Measurements from ENCODE around the gene RRP1. TPM values are rescaled to one million over a fixed set of nuclear protein-coding genes. Genes with fewer than 3 reads are reported as not detected.
A peak's percentile ranks its signal among the peaks of the same experiment; 100 is the strongest.

Gene RRP1
- total and polyA plus RNA-seq, 9 of the 15 experiments (the other 6 are each of a cell fraction or from before 2014, with no cell fraction given), result 0.89 to 105 (median 51.6) TPM

DNA sequence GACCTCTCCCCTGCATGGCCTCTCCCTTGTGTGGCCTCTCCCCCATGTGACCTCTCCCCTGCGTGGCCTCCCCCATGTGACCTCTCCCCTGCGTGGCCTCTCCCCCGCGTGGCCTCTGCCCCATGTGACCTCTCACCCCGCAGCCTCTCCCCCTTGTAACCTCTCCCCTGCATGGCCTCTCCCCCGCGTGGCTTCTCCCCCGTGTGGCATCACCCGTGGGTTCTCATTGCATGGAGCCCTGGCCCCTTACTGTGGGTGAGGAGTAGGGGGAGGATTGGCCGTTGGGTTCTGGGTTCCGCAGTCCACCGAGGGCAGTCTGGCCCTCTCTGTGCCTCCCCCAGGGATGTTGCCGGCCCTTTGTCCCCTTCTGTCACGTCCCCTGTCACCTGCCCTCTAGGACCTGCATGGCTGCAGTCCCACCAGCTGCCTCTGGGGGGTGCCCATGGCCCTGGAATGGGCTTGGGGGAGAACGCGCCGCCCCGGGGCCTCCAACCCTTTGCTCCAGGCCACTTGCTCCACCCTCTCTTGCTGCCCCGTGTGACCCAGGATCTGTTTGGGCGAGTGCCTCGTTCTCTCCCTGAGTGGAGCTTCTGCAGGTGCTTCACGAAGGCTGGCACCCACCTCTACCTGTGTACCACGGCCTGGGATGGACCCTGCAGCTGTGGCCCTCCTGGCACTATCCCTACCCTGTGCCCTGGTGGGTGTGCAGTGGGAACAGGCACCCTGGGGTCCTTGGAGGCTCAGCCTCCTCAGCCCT lies 21.3 kb downstream of the RRP1 start (continued):
- TF ChIP-seq MYC (IDR thresholded peaks at IDR 0.05; ENCODE audit: low read depth, low read length) (peak; percentile 70), MYC (CRISPR knock-in tag; IDR thresholded peaks at IDR 0.05; ENCODE audit: borderline replicate concordance, low read depth) (no peak), SRF (CRISPR knock-in tag; IDR thresholded peaks at IDR 0.05) (peak; percentile 30 to 67; a peak in 2 of 4 replicates), KLF13 (tag; IDR thresholded peaks at IDR 0.05; ENCODE audit: borderline replicate concordance, low read depth) (peak; percentile 67; the same call in 1 of the 2 replicates), ZNF408 (CRISPR knock-in tag; IDR thresholded peaks at IDR 0.05; ENCODE audit: low read depth) (no peak), TBP (optimal IDR thresholded peaks at IDR 0.05; ENCODE audit: low read depth, low read length) (no peak), POLR3A (IDR thresholded peaks at IDR 0.05; ENCODE audit: borderline replicate concordance, extremely low read depth, insufficient read depth, insufficient read length) (no peak), CEBPB (tag; IDR thresholded peaks at IDR 0.05) (no peak), EP400 (IDR thresholded peaks at IDR 0.05) (no peak), DPF2 (IDR thresholded peaks at IDR 0.05) (0 out of 2 replicates have a peak, but pooled peaks have one; percentile 37), KDM4B (IDR thresholded peaks at IDR 0.05; ENCODE audit: borderline replicate concordance in 2 of 2, low read depth in 1 of 2) (0 out of 4 replicates have a peak, but pooled peaks of 1 of the 2 experiments have one; percentile 29), RBFOX2 (IDR thresholded peaks at IDR 0.05; ENCODE audit: low read depth, low read length) (peak; percentile 48), NFE2 (IDR thresholded peaks at IDR 0.05; ENCODE audit: low read depth) (no peak), FIP1L1 (IDR thresholded peaks at IDR 0.05; ENCODE audit: low read depth, low read length, poor library complexity, severe bottlenecking) (peak; percentile 2), ZNF764 (CRISPR knock-in tag; IDR thresholded peaks at IDR 0.05; ENCODE audit: low read depth) (no peak), FOXJ2 (tag; IDR thresholded peaks at IDR 0.05) (no peak), ILF3 (IDR thresholded peaks at IDR 0.05; ENCODE audit: borderline replicate concordance) (no peak)
- TF ChIP-seq, protein P1, sequence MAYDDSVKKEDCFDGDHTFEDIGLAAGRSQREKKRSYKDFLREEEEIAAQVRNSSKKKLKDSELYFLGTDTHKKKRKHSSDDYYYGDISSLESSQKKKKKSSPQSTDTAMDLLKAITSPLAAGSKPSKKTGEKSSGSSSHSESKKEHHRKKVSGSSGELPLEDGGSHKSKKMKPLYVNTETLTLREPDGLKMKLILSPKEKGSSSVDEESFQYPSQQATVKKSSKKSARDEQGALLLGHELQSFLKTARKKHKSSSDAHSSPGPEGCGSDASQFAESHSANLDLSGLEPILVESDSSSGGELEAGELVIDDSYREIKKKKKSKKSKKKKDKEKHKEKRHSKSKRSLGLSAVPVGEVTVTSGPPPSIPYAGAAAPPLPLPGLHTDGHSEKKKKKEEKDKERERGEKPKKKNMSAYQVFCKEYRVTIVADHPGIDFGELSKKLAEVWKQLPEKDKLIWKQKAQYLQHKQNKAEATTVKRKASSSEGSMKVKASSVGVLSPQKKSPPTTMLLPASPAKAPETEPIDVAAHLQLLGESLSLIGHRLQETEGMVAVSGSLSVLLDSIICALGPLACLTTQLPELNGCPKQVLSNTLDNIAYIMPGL (CRISPR knock-in tag; IDR thresholded peaks at IDR 0.05), result peak; percentile 51; the same call in 1 of the 2 replicates
- TF ChIP-seq, protein P2, sequence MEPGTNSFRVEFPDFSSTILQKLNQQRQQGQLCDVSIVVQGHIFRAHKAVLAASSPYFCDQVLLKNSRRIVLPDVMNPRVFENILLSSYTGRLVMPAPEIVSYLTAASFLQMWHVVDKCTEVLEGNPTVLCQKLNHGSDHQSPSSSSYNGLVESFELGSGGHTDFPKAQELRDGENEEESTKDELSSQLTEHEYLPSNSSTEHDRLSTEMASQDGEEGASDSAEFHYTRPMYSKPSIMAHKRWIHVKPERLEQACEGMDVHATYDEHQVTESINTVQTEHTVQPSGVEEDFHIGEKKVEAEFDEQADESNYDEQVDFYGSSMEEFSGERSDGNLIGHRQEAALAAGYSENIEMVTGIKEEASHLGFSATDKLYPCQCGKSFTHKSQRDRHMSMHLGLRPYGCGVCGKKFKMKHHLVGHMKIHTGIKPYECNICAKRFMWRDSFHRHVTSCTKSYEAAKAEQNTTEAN (CRISPR knock-in tag; IDR thresholded peaks at IDR 0.05), result no peak
- TF ChIP-seq, protein P3, sequence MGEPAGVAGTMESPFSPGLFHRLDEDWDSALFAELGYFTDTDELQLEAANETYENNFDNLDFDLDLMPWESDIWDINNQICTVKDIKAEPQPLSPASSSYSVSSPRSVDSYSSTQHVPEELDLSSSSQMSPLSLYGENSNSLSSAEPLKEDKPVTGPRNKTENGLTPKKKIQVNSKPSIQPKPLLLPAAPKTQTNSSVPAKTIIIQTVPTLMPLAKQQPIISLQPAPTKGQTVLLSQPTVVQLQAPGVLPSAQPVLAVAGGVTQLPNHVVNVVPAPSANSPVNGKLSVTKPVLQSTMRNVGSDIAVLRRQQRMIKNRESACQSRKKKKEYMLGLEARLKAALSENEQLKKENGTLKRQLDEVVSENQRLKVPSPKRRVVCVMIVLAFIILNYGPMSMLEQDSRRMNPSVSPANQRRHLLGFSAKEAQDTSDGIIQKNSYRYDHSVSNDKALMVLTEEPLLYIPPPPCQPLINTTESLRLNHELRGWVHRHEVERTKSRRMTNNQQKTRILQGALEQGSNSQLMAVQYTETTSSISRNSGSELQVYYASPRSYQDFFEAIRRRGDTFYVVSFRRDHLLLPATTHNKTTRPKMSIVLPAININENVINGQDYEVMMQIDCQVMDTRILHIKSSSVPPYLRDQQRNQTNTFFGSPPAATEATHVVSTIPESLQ (CRISPR knock-in tag; IDR thresholded peaks at IDR 0.05), result 0 out of 2 replicates have a peak, but pooled peaks have one; percentile 57
- TF ChIP-seq, protein P4, sequence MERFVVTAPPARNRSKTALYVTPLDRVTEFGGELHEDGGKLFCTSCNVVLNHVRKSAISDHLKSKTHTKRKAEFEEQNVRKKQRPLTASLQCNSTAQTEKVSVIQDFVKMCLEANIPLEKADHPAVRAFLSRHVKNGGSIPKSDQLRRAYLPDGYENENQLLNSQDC (CRISPR knock-in tag; IDR thresholded peaks at IDR 0.05), result no peak

Measured in K562 (cell line).